Calu3 (cell line): Measurements from ENCODE around the gene ACTA2. TPM values are rescaled to one million over a fixed set of nuclear protein-coding genes. Genes with fewer than 3 reads are reported as not detected.

Source experiments
- BruUV-seq: library from RNA; stranded (reverse); fragments of 400-500 nt; replicated peaks from 2 replicates; lab custom pipeline; 2021; lab: Mats Ljungman, UMichigan
- CTCF ChIA-PET: fragments of 300-600 bp; sonication (Branson Sonifier 250); formaldehyde crosslinking; loops from one replicate; lab custom pipeline; 2022; ENCODE audit warnings: antibody characterized with exemption; lab: Charles Lee
- DNase-seq: peaks from one replicate; pipeline ENCODE4 v3.0.0; 2022
- H3K27ac Mint-ChIP-seq: one replicate; pipeline ENCODE4 v1.8.0; 2022; ENCODE audit warnings: mixed read lengths; ENCODE audit not compliant: unreplicated experiment
- H3K27me3 Mint-ChIP-seq: one replicate; pipeline ENCODE4 v1.8.0; 2022; ENCODE audit warnings: mixed read lengths; ENCODE audit not compliant: unreplicated experiment
- H3K36me3 Mint-ChIP-seq: one replicate; pipeline ENCODE4 v1.8.0; 2022; ENCODE audit warnings: mild to moderate bottlenecking, moderate library complexity, mixed read lengths; ENCODE audit not compliant: insufficient read depth, unreplicated experiment
- H3K4me1 Mint-ChIP-seq: one replicate; pipeline ENCODE4 v1.8.0; 2022; ENCODE audit warnings: mild to moderate bottlenecking, low read depth, mixed read lengths; ENCODE audit not compliant: unreplicated experiment
- H3K4me3 Mint-ChIP-seq: one replicate; pipeline ENCODE4 v1.8.0; 2022; ENCODE audit warnings: mild to moderate bottlenecking, low read depth, moderate library complexity, mixed read lengths; ENCODE audit not compliant: unreplicated experiment
- H3K9me3 Mint-ChIP-seq: one replicate; pipeline ENCODE4 v1.8.0; 2022; ENCODE audit warnings: low read depth, mixed read lengths; ENCODE audit not compliant: unreplicated experiment
- intact Hi-C: fragments of 100-400 bp; cut with micrococcal nuclease; formaldehyde crosslinking; loops from one replicate; pipeline ENCODE4 v1.10.0; 2022; ENCODE audit not compliant: unreplicated experiment
- total RNA-seq: library from RNA; stranded (reverse); gene quantifications from 2 replicates; pipeline ENCODE4 v1.2.3, GENCODE V29; 2022
- TF ChIP-seq, protein P1 (sequence below): fragments of 200-600 bp; IDR thresholded peaks from one replicate; pipeline ENCODE4 v1.8.0; 2022; ENCODE audit warnings: antibody characterized with exemption; ENCODE audit not compliant: unreplicated experiment

The ACTA2 gene
- total RNA-seq, 1 experiment from 2014 or later: 1.0 TPM

DNA sequence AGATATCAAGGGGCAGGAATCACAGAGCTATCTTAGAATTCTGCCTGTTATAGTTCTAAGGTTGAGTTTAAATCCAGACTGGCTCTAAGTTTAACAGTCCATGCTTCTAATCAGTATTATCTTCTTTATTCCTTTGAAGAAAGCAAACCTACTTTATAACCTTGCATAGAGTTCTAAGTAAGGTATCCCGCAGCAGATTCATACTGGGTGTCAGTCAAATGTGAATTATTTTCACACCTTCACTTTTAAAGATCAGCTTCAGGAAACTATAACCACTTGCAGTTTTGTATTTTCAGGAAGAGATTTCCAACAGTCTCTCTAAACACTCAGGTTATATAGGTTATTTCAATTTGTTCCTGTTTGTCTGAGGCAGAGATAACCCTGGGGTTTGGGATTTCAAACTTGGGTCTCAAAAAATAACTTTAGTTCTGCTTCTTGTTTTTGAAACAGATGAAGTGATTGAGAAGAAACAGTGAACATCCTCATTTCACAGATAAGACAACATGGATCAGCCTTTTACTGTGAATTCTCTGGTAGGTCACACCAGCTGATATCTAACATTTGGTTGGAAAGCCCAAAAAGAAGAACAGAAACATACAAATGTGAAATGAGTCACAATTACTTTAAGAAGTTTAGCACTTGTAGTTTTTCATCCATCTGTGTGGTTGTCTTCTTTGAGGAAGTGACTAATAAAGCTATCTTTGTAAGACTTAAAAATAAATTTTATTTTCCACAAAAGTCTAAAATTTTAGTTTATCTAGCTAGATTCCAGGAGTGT lies 51.2 kb downstream of the ACTA2 start:
- Mint-ChIP-seq H3K27me3 (no peaks in the 10 kb centered on the region), H3K4me3 (no peak overlapping the region), H3K4me1 (peaks cover 13% of the 10 kb centered on the region), H3K27ac (no peak overlapping the region), H3K36me3 (peaks cover 4% of the 10 kb centered on the region), H3K9me3 (no peaks in the 10 kb centered on the region)
- no peak for DNase-seq
- TF ChIP-seq, protein P1, sequence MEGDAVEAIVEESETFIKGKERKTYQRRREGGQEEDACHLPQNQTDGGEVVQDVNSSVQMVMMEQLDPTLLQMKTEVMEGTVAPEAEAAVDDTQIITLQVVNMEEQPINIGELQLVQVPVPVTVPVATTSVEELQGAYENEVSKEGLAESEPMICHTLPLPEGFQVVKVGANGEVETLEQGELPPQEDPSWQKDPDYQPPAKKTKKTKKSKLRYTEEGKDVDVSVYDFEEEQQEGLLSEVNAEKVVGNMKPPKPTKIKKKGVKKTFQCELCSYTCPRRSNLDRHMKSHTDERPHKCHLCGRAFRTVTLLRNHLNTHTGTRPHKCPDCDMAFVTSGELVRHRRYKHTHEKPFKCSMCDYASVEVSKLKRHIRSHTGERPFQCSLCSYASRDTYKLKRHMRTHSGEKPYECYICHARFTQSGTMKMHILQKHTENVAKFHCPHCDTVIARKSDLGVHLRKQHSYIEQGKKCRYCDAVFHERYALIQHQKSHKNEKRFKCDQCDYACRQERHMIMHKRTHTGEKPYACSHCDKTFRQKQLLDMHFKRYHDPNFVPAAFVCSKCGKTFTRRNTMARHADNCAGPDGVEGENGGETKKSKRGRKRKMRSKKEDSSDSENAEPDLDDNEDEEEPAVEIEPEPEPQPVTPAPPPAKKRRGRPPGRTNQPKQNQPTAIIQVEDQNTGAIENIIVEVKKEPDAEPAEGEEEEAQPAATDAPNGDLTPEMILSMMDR: no peak
- BruUV-seq: no TSS peak
- intact Hi-C loops: no loop called here
- CTCF ChIA-PET: no interaction called here

DNA sequence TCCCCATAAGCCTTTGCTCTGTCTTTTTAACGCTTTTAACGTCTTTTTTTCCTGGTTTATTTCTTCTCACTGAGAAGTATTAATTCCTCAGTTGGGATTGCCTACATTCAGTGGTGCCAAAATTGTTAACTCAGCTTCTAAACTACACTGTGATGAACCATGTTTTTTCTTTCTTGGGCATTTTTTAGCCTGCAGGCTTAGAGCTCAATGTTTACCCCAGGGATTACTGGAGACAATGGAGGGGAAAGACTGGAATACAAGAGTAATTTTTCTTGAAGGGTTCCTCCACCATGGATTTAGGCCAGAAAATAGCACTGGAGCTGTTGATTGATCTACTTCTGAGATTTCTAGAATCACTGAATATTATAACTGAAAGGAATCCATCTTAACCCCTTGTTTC lies 52.7 kb downstream of the ACTA2 start:
- H3K9me3 Mint-ChIP-seq: no peaks in the 10 kb centered on the region
- no peak for DNase-seq
- peaks cover 4% of the 10 kb centered on the region for H3K36me3 Mint-ChIP-seq
- no peak overlapping the region for H3K4me3 Mint-ChIP-seq
- no TSS peak for BruUV-seq
- peaks cover 15% of the 10 kb centered on the region for H3K4me1 Mint-ChIP-seq
- H3K27me3 Mint-ChIP-seq: no peaks in the 10 kb centered on the region
- CTCF ChIA-PET: no interaction called here
- TF ChIP-seq, protein P1: no peak
- intact Hi-C loops: no loop called here
- H3K27ac Mint-ChIP-seq: no peak overlapping the region

DNA sequence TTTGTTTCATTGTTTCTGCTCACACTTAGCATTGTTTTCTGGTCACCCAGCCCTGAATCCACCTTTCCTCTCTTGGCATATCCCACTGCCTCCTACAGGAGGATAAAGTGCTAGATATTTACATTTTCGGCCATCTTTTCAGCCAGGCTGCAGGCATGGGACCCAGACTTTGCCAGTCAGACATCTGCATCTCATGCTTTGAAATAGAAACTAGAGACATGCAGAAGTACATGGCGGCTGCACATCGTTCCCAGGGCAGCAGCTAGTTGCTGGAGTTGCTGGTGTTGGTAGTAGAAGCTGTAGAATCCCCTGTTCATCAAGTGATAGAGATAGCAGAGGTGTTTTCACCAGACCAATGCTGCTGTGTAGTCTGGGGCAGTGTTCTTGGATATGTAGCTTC lies 53.8 kb downstream of the ACTA2 start:
- intact Hi-C loops: no loop called here
- CTCF ChIA-PET: interaction anchor here (1.7 kb wide), 1 partner anchor 34 kb away, joined by 3 read pairs; no protein-coding TSS in a partner anchor
- no peak for DNase-seq
- Mint-ChIP-seq H3K4me1 (peaks cover 15% of the 10 kb centered on the region), H3K27me3 (no peaks in the 10 kb centered on the region), H3K36me3 (peaks cover 4% of the 10 kb centered on the region), H3K27ac (no peak overlapping the region), H3K4me3 (no peak overlapping the region), H3K9me3 (no peaks in the 10 kb centered on the region)
- BruUV-seq: no TSS peak
- TF ChIP-seq, protein P1: no peak

DNA sequence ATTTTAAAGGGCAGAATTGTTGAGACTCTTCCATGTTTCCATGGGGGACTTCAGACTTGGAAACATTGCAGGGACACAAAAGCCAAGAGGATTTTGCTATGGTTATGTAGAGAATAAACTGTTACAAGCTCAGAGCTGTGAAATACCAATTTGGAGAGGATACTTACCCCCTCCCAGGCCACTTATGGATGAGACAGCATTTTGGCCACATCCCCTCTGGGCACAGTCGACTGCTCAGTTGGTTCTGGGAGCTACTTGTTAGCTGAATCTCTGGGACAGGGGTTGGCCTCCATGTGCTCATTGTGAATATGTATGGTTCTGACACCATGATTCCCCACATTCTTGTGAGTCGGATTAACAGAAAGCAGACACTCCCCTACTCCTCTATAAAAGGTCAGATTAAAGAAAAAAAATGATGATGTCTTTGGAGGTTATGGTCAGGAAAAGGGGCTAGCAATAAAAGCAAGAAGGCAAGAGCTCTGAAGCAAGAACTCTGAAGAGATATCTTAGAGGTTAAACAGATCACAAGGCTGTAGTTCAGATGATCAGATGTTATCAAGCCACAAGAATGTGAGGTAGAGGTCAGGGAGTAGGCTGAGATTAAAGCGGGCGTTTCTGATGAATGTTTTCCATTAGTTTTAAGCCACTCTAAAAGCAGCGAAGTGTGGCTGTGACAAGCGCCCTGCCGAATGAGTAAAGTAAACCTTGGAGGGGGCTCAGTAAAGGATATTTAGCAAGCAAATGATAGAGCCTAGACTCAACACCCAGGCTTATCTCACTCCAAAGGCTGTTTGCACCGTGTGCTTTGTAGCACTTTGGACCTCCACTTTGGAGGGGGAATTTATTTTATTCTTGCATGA lies 55.3 kb downstream of the ACTA2 start:
- peak overlapping the region; percentile 63 for H3K27ac Mint-ChIP-seq
- intact Hi-C loops: no loop called here

More for the DNA sequence above, 55.3 kb downstream of the ACTA2 start:
- CTCF ChIA-PET: interaction anchor here (1.7 kb wide), 1 partner anchor 35 kb away, joined by 3 read pairs; no protein-coding TSS in a partner anchor
- Mint-ChIP-seq H3K9me3 (no peaks in the 10 kb centered on the region), H3K36me3 (peaks cover 4% of the 10 kb centered on the region), H3K27me3 (no peaks in the 10 kb centered on the region), H3K4me3 (peak overlapping the region; percentile 20), H3K4me1 (peaks cover 15% of the 10 kb centered on the region)
- DNase-seq: no peak
- TF ChIP-seq, protein P1: no peak
- BruUV-seq: no TSS peak
